ENCODE data around the gene BHLHE23.

DNA sequence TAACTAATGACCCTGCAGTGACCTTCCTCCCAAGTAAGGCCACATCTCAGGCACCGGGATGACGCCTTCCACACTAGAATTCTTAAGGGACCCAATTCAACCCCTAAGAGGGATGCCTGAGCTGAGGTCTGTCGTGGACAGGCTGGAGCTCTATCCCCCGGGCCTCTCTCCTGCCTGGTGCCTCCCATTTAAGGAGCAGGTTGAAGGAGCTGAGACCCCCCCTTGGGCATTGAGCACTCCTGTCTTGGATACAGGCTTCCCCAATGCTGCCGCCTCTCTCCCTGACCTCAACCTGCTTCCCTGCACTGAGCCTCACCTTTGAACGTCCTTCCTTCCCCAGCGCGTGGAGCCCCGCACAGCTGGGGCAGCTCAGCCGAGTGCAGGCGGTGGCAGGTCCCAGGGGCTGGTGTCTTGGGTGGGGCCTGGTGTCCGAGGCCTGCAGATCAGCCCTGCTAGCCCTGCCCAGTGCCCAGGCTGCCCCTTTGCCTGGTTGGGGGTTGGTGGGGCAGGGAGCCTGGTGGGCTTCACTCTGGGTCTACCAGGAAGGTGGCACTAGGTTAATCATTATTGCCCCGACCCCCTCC lies 19.9 kb upstream of the BHLHE23 start:
- TF ChIP-seq CREB1 (IDR thresholded peaks at IDR 0.05; ENCODE audit: low read depth) (no peak), FOXM1 (IDR thresholded peaks at IDR 0.05; ENCODE audit: borderline replicate concordance, low read depth) (no peak), TAF1 (IDR thresholded peaks at IDR 0.05; ENCODE audit: low read depth) (no peak), RAD21 (IDR thresholded peaks at IDR 0.05; ENCODE audit: low read depth) (no peak), NFIC (IDR thresholded peaks at IDR 0.05) (no peak), EP300 (IDR thresholded peaks at IDR 0.05; ENCODE audit: borderline replicate concordance) (no peak), TEAD4 (IDR thresholded peaks at IDR 0.05) (no peak), EGR1 (IDR thresholded peaks at IDR 0.05) (no peak), CEBPB (IDR thresholded peaks at IDR 0.05) (no peak), YY1 (IDR thresholded peaks at IDR 0.05; ENCODE audit: low read depth) (no peak)
- TF ChIP-seq, protein P1, sequence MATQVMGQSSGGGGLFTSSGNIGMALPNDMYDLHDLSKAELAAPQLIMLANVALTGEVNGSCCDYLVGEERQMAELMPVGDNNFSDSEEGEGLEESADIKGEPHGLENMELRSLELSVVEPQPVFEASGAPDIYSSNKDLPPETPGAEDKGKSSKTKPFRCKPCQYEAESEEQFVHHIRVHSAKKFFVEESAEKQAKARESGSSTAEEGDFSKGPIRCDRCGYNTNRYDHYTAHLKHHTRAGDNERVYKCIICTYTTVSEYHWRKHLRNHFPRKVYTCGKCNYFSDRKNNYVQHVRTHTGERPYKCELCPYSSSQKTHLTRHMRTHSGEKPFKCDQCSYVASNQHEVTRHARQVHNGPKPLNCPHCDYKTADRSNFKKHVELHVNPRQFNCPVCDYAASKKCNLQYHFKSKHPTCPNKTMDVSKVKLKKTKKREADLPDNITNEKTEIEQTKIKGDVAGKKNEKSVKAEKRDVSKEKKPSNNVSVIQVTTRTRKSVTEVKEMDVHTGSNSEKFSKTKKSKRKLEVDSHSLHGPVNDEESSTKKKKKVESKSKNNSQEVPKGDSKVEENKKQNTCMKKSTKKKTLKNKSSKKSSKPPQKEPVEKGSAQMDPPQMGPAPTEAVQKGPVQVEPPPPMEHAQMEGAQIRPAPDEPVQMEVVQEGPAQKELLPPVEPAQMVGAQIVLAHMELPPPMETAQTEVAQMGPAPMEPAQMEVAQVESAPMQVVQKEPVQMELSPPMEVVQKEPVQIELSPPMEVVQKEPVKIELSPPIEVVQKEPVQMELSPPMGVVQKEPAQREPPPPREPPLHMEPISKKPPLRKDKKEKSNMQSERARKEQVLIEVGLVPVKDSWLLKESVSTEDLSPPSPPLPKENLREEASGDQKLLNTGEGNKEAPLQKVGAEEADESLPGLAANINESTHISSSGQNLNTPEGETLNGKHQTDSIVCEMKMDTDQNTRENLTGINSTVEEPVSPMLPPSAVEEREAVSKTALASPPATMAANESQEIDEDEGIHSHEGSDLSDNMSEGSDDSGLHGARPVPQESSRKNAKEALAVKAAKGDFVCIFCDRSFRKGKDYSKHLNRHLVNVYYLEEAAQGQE (IDR thresholded peaks at IDR 0.05; ENCODE audit: low read depth): no peak
- TF ChIP-seq, protein P2, sequence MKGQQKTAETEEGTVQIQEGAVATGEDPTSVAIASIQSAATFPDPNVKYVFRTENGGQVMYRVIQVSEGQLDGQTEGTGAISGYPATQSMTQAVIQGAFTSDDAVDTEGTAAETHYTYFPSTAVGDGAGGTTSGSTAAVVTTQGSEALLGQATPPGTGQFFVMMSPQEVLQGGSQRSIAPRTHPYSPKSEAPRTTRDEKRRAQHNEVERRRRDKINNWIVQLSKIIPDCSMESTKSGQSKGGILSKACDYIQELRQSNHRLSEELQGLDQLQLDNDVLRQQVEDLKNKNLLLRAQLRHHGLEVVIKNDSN (IDR thresholded peaks at IDR 0.05): no peak
- TF ChIP-seq, protein P3, sequence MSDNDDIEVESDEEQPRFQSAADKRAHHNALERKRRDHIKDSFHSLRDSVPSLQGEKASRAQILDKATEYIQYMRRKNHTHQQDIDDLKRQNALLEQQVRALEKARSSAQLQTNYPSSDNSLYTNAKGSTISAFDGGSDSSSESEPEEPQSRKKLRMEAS (IDR thresholded peaks at IDR 0.05): no peak
